Astrocyte (in vitro differentiated cells and primary cell): Measurements from ENCODE around the gene SPRED3.

Source experiments
- CTCF ChIP-seq: IDR thresholded peaks from 2 replicates; pipeline ENCODE4 v1.5.1; 2011; ENCODE audit warnings: low read depth, mild to moderate bottlenecking, inconsistent platforms, low read length, moderate library complexity; ENCODE audit not compliant: insufficient read depth
- EZH2 ChIP-seq: IDR thresholded peaks from 2 replicates; pipeline ENCODE4 v1.6.1; 2012; ENCODE audit warnings: mild to moderate bottlenecking, low read length, inconsistent platforms; ENCODE audit not compliant: insufficient read depth

- TF ChIP-seq EZH2 (no peak), CTCF (no peak)
Measured at GRCh38 chr19:38351865-38352395, 36.6 kb upstream of the SPRED3 start.
